ENCODE data around the gene ITGB3BP. TPM values are rescaled to one million over a fixed set of nuclear protein-coding genes. Genes with fewer than 3 reads are reported as not detected.

Gene ITGB3BP
- total RNA-seq, 3 donors from 2014 or later (not counting 1 experiment from before 2014, with no cell fraction given), result 20.7 to 29.8 (median 21.3) TPM

DNA sequence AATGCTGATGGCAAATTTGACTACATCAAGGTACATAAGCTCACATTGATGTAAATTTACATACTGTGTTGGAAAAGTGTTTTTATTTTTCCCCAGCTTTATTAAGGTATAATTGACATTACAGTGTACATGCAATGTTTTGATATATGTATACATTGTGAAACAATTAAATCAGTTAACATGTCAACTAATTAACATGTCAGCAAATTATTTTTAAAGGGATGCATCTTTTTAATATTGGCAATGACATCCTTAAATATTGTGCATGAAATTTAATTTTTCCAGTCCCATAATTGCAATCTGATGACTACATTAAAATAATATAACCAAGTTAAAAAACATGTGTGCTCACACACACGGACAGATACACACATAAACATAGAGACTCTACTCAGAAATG, 9.7 kb upstream of the ITGB3BP start:
- intact Hi-C loops (cut with micrococcal nuclease), result no loop called here
- Histone ChIP-seq H3K27ac (ENCODE audit: low read length) (no peak overlapping the region), H3K4me3 (ENCODE audit: low read length) (no peak overlapping the region), H3K9me3 (ENCODE audit: control insufficient read depth, insufficient read depth, low read length) (no peaks in the 10 kb centered on the region), H3K4me1 (ENCODE audit: control insufficient read depth, insufficient read depth, low read length) (no peaks in the 10 kb centered on the region), H3K36me3 (ENCODE audit: control insufficient read depth, insufficient read depth, low read length) (peaks cover 20% of the 10 kb centered on the region), H3K27me3 (ENCODE audit: control insufficient read depth, insufficient read depth, low read length) (no peaks in the 10 kb centered on the region)
- no peak overlapping the region for H3K27ac Mint-ChIP-seq
- no peak overlapping the region for H3K4me3 Mint-ChIP-seq
- ATAC-seq (no peak), DNase-seq (no peak)
- no peaks in the 10 kb centered on the region for H3K9me3 Mint-ChIP-seq
- no peaks in the 10 kb centered on the region for H3K4me1 Mint-ChIP-seq
- H3K27me3 Mint-ChIP-seq (ENCODE audit: low read depth in 2 of 2), result no peaks in the 10 kb centered on the region
- TF ChIP-seq CTCF (IDR thresholded peaks at IDR 0.05), result no peak
- WGBS (ENCODE audit: insufficient coverage), result no CpG with 5 or more reads among the region's 1 CpG
- no peaks in the 10 kb centered on the region for H3K36me3 Mint-ChIP-seq

DNA sequence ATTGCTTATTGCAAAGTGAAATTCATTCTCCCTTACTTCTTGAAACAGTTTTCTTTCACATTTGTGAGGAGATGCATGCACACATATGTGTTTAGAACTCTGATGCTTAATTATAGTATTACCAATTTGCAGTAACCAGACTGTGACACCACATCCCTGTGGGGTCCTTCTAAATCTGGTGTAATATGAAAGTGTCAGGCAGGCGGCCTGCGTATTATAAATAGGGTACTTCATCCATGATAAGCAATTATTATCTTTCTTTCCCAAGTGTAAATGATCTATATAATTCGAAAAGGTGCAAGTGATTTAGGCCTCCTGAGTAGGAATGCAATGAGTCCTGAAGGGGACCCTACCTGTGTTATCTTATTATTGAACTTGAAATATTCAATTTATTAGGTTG, 1.2 kb upstream of the ITGB3BP start:
- intact Hi-C loops (cut with micrococcal nuclease), result no loop called here
- 100% methylated on average over 1 of the region's 3 CpGs for WGBS (ENCODE audit: insufficient coverage)
- Histone ChIP-seq H3K4me3 (ENCODE audit: low read length) (no peak overlapping the region), H3K36me3 (ENCODE audit: control insufficient read depth, insufficient read depth, low read length) (peaks cover 2% of the 10 kb centered on the region), H3K4me1 (ENCODE audit: control insufficient read depth, insufficient read depth, low read length) (peaks cover 6% of the 10 kb centered on the region), H3K9me3 (ENCODE audit: control insufficient read depth, insufficient read depth, low read length) (no peaks in the 10 kb centered on the region), H3K27ac (ENCODE audit: low read length) (peak overlapping the region; percentile 86), H3K27me3 (ENCODE audit: control insufficient read depth, insufficient read depth, low read length) (no peaks in the 10 kb centered on the region)
- DNase-seq, result no peak
- no peak for TF ChIP-seq CTCF (IDR thresholded peaks at IDR 0.05)
- no peak for ATAC-seq
- Mint-ChIP-seq H3K36me3 (no peaks in the 10 kb centered on the region), H3K27me3 (ENCODE audit: low read depth in 2 of 2) (no peaks in the 10 kb centered on the region), H3K4me3 (peak overlapping the region; percentile 96), H3K4me1 (peaks cover 19 to 25% of the 10 kb centered on the region in 2 donors), H3K9me3 (no peaks in the 10 kb centered on the region), H3K27ac (peak overlapping the region; percentile 96 to 97)

GRCh38 chr1:63523738-63524137, 713 bp upstream of the ITGB3BP start:
- H3K4me1 ChIP-seq (ENCODE audit: control insufficient read depth, insufficient read depth, low read length), result peaks cover 6% of the 10 kb centered on the region
- DNase-seq (no peak), ATAC-seq (peak; percentile 20 to 60 (median 21))
- Mint-ChIP-seq H3K9me3 (no peaks in the 10 kb centered on the region), H3K27me3 (ENCODE audit: low read depth in 2 of 2) (no peaks in the 10 kb centered on the region), H3K27ac (peak overlapping the region; percentile 96 to 97), H3K36me3 (no peaks in the 10 kb centered on the region), H3K4me3 (peak overlapping the region; percentile 96), H3K4me1 (peaks cover 19 to 25% of the 10 kb centered on the region in 2 donors)
- H3K9me3 ChIP-seq (ENCODE audit: control insufficient read depth, insufficient read depth, low read length), result no peaks in the 10 kb centered on the region
- intact Hi-C loops (cut with micrococcal nuclease), result loop anchor here (2.0 kb wide), 2 partner anchors 69 to 157 kb away; partner anchors contain the start of genes ALG6 and PGM1
- peak overlapping the region; percentile 68 for H3K4me3 ChIP-seq (ENCODE audit: low read length)
- no peak for TF ChIP-seq CTCF (IDR thresholded peaks at IDR 0.05)
- H3K27me3 ChIP-seq (ENCODE audit: control insufficient read depth, insufficient read depth, low read length), result no peaks in the 10 kb centered on the region
- peaks cover 2% of the 10 kb centered on the region for H3K36me3 ChIP-seq (ENCODE audit: control insufficient read depth, insufficient read depth, low read length)
- peak overlapping the region; percentile 86 for H3K27ac ChIP-seq (ENCODE audit: low read length)
- 5% methylated on average over 11 of the region's 11 CpGs for WGBS (ENCODE audit: insufficient coverage)

- H3K27ac ChIP-seq (ENCODE audit: low read length), result no peak overlapping the region
- H3K9me3 ChIP-seq (ENCODE audit: control insufficient read depth, insufficient read depth, low read length), result no peaks in the 10 kb centered on the region
- H3K36me3 ChIP-seq (ENCODE audit: control insufficient read depth, insufficient read depth, low read length), result no peaks in the 10 kb centered on the region
- DNase-seq, result no peak
- Mint-ChIP-seq H3K4me3 (no peak overlapping the region), H3K9me3 (no peaks in the 10 kb centered on the region), H3K27ac (no peak overlapping the region), H3K4me1 (peaks cover 0 to 6% of the 10 kb centered on the region in 2 donors), H3K36me3 (no peaks in the 10 kb centered on the region), H3K27me3 (ENCODE audit: low read depth in 2 of 2) (no peaks in the 10 kb centered on the region)
- H3K4me1 ChIP-seq (ENCODE audit: control insufficient read depth, insufficient read depth, low read length), result no peaks in the 10 kb centered on the region
- TF ChIP-seq CTCF (IDR thresholded peaks at IDR 0.05), result no peak
- no CpG with 5 or more reads among the region's 2 CpGs for WGBS (ENCODE audit: insufficient coverage)
- intact Hi-C loops (cut with micrococcal nuclease), result no loop called here
- no peaks in the 10 kb centered on the region for H3K27me3 ChIP-seq (ENCODE audit: control insufficient read depth, insufficient read depth, low read length)
- ATAC-seq, result no peak
- H3K4me3 ChIP-seq (ENCODE audit: low read length), result no peak overlapping the region
Measured at GRCh38 chr1:63516629-63517028, 6.4 kb downstream of the ITGB3BP start.
